H9 (cell line): ENCODE results near the gene MYOCD. TPM values are rescaled to one million over a fixed set of nuclear protein-coding genes. Genes with fewer than 3 reads are reported as not detected.

Experiments used
- DNase-seq: peaks from one replicate; pipeline ENCODE4 v3.0.0-alpha.2; 2017
- H2AFZ ChIP-seq: one replicate; pipeline ENCODE4 v1.6.1; 2013; ENCODE audit warnings: mild to moderate bottlenecking, low read length, control low read depth, moderate library complexity
- H2AK5ac ChIP-seq: 2 replicates; pipeline ENCODE4 v1.6.1; 2013; ENCODE audit warnings: low read length, control low read depth, mixed read lengths; ENCODE audit not compliant: insufficient read length
- H2BK120ac ChIP-seq: one replicate; pipeline ENCODE4 v1.6.1; 2013; ENCODE audit warnings: low read depth, mild to moderate bottlenecking, low read length, control low read depth, inconsistent platforms; ENCODE audit not compliant: poor library complexity, severe bottlenecking
- H2BK12ac ChIP-seq: 2 replicates; pipeline ENCODE4 v1.6.1; 2013; ENCODE audit warnings: low read length, control low read depth, mixed read lengths, low read depth; ENCODE audit not compliant: insufficient read length
- H2BK15ac ChIP-seq: 2 replicates; pipeline ENCODE4 v1.6.1; 2013; ENCODE audit warnings: low read depth, low read length, control low read depth
- H2BK20ac ChIP-seq: one replicate; pipeline ENCODE4 v1.6.1; 2013; ENCODE audit warnings: low read depth, mild to moderate bottlenecking, low read length, control low read depth, inconsistent platforms; ENCODE audit not compliant: poor library complexity, severe bottlenecking
- H2BK5ac ChIP-seq: 2 replicates; pipeline ENCODE4 v1.6.1; 2013; ENCODE audit warnings: low read length, control low read depth, mixed read lengths; ENCODE audit not compliant: insufficient read length
- H3K14ac ChIP-seq: 2 replicates; pipeline ENCODE4 v1.6.1; 2013; ENCODE audit warnings: low read length, control low read depth; ENCODE audit not compliant: insufficient read depth
- H3K18ac ChIP-seq: 2 replicates; pipeline ENCODE4 v1.6.1; 2013; ENCODE audit warnings: low read depth, mild to moderate bottlenecking, mixed read lengths, low read length, control low read depth; ENCODE audit not compliant: insufficient read length
- H3K23ac ChIP-seq: 2 replicates; pipeline ENCODE4 v1.6.1; 2013; ENCODE audit warnings: low read length, control low read depth, mixed read lengths, low read depth; ENCODE audit not compliant: insufficient read length
- H3K23me2 ChIP-seq: 2 replicates; pipeline ENCODE4 v1.6.1; 2013; ENCODE audit warnings: low read depth, mild to moderate bottlenecking, mixed read lengths, low read length, control low read depth; ENCODE audit not compliant: insufficient read length, poor library complexity, severe bottlenecking
- H3K27ac ChIP-seq: 2 replicates; pipeline ENCODE4 v1.5.1; 2013; ENCODE audit warnings: low read length, control low read depth, mixed read lengths, low read depth; ENCODE audit not compliant: insufficient read length
- H3K27me3 ChIP-seq: 2 replicates; pipeline ENCODE4 v1.6.1; 2013; ENCODE audit warnings: low read length, control low read depth, inconsistent platforms; ENCODE audit not compliant: insufficient read depth
- H3K4ac ChIP-seq: 2 replicates; pipeline ENCODE4 v1.6.1; 2013; ENCODE audit warnings: low read depth, mild to moderate bottlenecking, control low read depth, inconsistent platforms, low read length, moderate library complexity
- H3K4me1 ChIP-seq: 2 replicates; pipeline ENCODE4 v1.6.1; 2013; ENCODE audit warnings: low read length, control low read depth, inconsistent platforms; ENCODE audit not compliant: insufficient read depth
- H3K4me2 ChIP-seq: 2 replicates; pipeline ENCODE4 v1.6.1; 2013; ENCODE audit warnings: low read length, control low read depth, mixed read lengths; ENCODE audit not compliant: insufficient read length, insufficient read depth
- H3K56ac ChIP-seq: 2 replicates; pipeline ENCODE4 v1.6.1; 2013; ENCODE audit warnings: low read depth, mild to moderate bottlenecking, mixed read lengths, low read length, control low read depth; ENCODE audit not compliant: insufficient read length
- H3K79me1 ChIP-seq: 2 replicates; pipeline ENCODE4 v1.6.1; 2013; ENCODE audit warnings: low read depth, mild to moderate bottlenecking, moderate library complexity, low read length, control low read depth, inconsistent platforms; ENCODE audit not compliant: insufficient read depth, poor library complexity, severe bottlenecking
- H3K79me2 ChIP-seq: 2 replicates; pipeline ENCODE4 v1.6.1; 2013; ENCODE audit warnings: low read length, control low read depth, inconsistent platforms; ENCODE audit not compliant: insufficient read depth
- H3K9ac ChIP-seq: 2 replicates; pipeline ENCODE4 v1.6.1; 2013; ENCODE audit warnings: low read length, control low read depth, mixed read lengths; ENCODE audit not compliant: insufficient read length; ENCODE audit errors: extremely low read depth
- H3K9me3 ChIP-seq: one replicate; pipeline ENCODE4 v1.6.1; 2013; ENCODE audit warnings: low read depth, low read length, inconsistent platforms; ENCODE audit not compliant: control insufficient read depth
- H3T11ph ChIP-seq: one replicate; pipeline ENCODE4 v1.6.1; 2013; ENCODE audit warnings: mild to moderate bottlenecking, low read length, control low read depth, inconsistent platforms
- H4K20me1 ChIP-seq: one replicate; pipeline ENCODE4 v1.6.1; 2013; ENCODE audit not compliant: control insufficient read depth, insufficient read length, insufficient read depth
- H4K5ac ChIP-seq: 2 replicates; pipeline ENCODE4 v1.6.1; 2013; ENCODE audit warnings: low read depth, mild to moderate bottlenecking, mixed read lengths, low read length, control low read depth; ENCODE audit not compliant: insufficient read length
- H4K8ac ChIP-seq: replicated peaks from 2 replicates; pipeline ENCODE4 v1.6.1; 2013; ENCODE audit warnings: low read length, control low read depth, mixed read lengths, low read depth; ENCODE audit not compliant: insufficient read length
- H4K91ac ChIP-seq: 2 replicates; pipeline ENCODE4 v1.6.1; 2013; ENCODE audit warnings: low read depth, mild to moderate bottlenecking, moderate library complexity, mixed read lengths, low read length, control low read depth; ENCODE audit not compliant: insufficient read length
- H3K27ac Mint-ChIP-seq, 3 experiments: 2 replicates in 2 of 3; 3 replicates in 1 of 3; pipeline ENCODE4 v1.8.0; 2020 to 2021; ENCODE audit warnings: mixed read lengths in 3 of 3, mild to moderate bottlenecking in 1 of 3, moderate library complexity in 1 of 3
- H3K27me3 Mint-ChIP-seq: 2 replicates; pipeline ENCODE4 v1.8.0; 2021; ENCODE audit warnings: low read depth, mild to moderate bottlenecking, moderate library complexity, mixed read lengths
- H3K36me3 Mint-ChIP-seq, 3 experiments: 2 replicates in 2 of 3; 3 replicates in 1 of 3; pipeline ENCODE4 v1.8.0; 2020 to 2021; ENCODE audit warnings: low read depth in 3 of 3, mixed read lengths in 3 of 3; ENCODE audit not compliant: insufficient read depth in 1 of 3
- H3K4me1 Mint-ChIP-seq, 2 experiments: 2 replicates each; pipeline ENCODE4 v1.8.0; 2020; ENCODE audit warnings: mixed read lengths in 2 of 2
- H3K4me3 Mint-ChIP-seq, 2 experiments: 2 replicates in 1 of 2; 3 replicates in 1 of 2; pipeline ENCODE4 v1.8.0; 2020 to 2021; ENCODE audit warnings: mild to moderate bottlenecking in 2 of 2, mixed read lengths in 2 of 2, moderate library complexity in 1 of 2
- H3K9me3 Mint-ChIP-seq, 2 experiments: 2 replicates in 1 of 2; 3 replicates in 1 of 2; pipeline ENCODE4 v1.8.0; 2020; ENCODE audit warnings: mild to moderate bottlenecking in 2 of 2, mixed read lengths in 2 of 2, moderate library complexity in 1 of 2
- CTCF ChIP-seq: fragments of 200-600 bp; sonication (generic); conservative IDR thresholded peaks from 3 replicates; pipeline ENCODE4 v1.8.0; 2021; ENCODE audit warnings: antibody characterized with exemption, mild to moderate bottlenecking
- WGBS: extraction: QIAGEN DNeasy Blood & Tissue Kit; methylation state at CpG from one replicate; pipeline ENCODE4 v1.1.7; 2013; ENCODE audit warnings: missing lambda C conversion rate, low lambda C conversion rate, mixed read lengths; ENCODE audit not compliant: insufficient read length; ENCODE audit errors: extremely low coverage; 5-methylcytosine and 5-hydroxymethylcytosine counted together
- total RNA-seq: library from RNA; stranded (reverse); gene quantifications from 2 replicates; pipeline ENCODE4 v1.2.1, GENCODE V29; 2021

Gene MYOCD
- total RNA-seq, 1 experiment from 2014 or later, result 0.17 TPM

GRCh38 chr17:12627177-12627629 is 38.5 kb upstream of the MYOCD start:
- no peaks in the 10 kb centered on the region for H3K79me1 ChIP-seq
- H3K4me2 ChIP-seq, result no peak overlapping the region
- H2BK20ac ChIP-seq, result no peak overlapping the region
- Mint-ChIP-seq H3K27ac (peak overlapping the region in 2 of 3 experiments; percentile 9 to 14; a peak in 2 of 7 replicates), H3K27me3 (no peaks in the 10 kb centered on the region), H3K9me3 (no peaks in the 10 kb centered on the region), H3K4me3 (no peak overlapping the region), H3K4me1 (peaks cover 34 to 35% of the 10 kb centered on the region in 2 experiments), H3K36me3 (no peaks in the 10 kb centered on the region)
- TF ChIP-seq CTCF, result no peak
- H3K27me3 ChIP-seq, result no peaks in the 10 kb centered on the region
- no peak overlapping the region for H4K8ac ChIP-seq
- H3K9me3 ChIP-seq, result no peaks in the 10 kb centered on the region
- H2BK15ac ChIP-seq, result no peak overlapping the region
- H3K23ac ChIP-seq, result no peak overlapping the region
- WGBS, result no CpG with 5 or more reads among the region's 8 CpGs
- no peak overlapping the region for H2AFZ ChIP-seq
- no peak overlapping the region for H2BK5ac ChIP-seq
- H2BK12ac ChIP-seq, result no peak overlapping the region
- H3K23me2 ChIP-seq, result no peaks in the 10 kb centered on the region
- H3K27ac ChIP-seq, result no peak overlapping the region
- H3K4ac ChIP-seq, result no peak overlapping the region
- no peak overlapping the region for H3K56ac ChIP-seq
- H2AK5ac ChIP-seq, result no peak overlapping the region
- no peak overlapping the region for H4K91ac ChIP-seq
- H3T11ph ChIP-seq, result no peak overlapping the region
- no peak overlapping the region for H4K5ac ChIP-seq
- no peak overlapping the region for H3K9ac ChIP-seq
- H4K20me1 ChIP-seq, result no peaks in the 10 kb centered on the region
- no peak for DNase-seq
- H3K79me2 ChIP-seq, result no peaks in the 10 kb centered on the region
- peaks cover 16% of the 10 kb centered on the region; the same call in 1 of the 2 replicates for H3K4me1 ChIP-seq
- H3K18ac ChIP-seq, result no peak overlapping the region
- no peak overlapping the region for H3K14ac ChIP-seq
- no peak overlapping the region for H2BK120ac ChIP-seq
